Pulmonary artery endothelial cell (primary cell): ENCODE results near the gene TJP2. TPM values are rescaled to one million over a fixed set of nuclear protein-coding genes. Genes with fewer than 3 reads are reported as not detected.

Experiments used
- DNase-seq: peaks from one replicate; pipeline ENCODE4 v3.0.0-alpha.2; 2011; ENCODE audit warnings: low read depth, low spot score
- total RNA-seq: library from RNA; depleted of rRNA; stranded (reverse); fragments of >200 nt; gene quantifications from 2 replicates; pipeline ENCODE4 v1.2.3, GENCODE V29; 2014

TJP2 gene
- 243 and 307 TPM in 2 replicates for total RNA-seq

DNA sequence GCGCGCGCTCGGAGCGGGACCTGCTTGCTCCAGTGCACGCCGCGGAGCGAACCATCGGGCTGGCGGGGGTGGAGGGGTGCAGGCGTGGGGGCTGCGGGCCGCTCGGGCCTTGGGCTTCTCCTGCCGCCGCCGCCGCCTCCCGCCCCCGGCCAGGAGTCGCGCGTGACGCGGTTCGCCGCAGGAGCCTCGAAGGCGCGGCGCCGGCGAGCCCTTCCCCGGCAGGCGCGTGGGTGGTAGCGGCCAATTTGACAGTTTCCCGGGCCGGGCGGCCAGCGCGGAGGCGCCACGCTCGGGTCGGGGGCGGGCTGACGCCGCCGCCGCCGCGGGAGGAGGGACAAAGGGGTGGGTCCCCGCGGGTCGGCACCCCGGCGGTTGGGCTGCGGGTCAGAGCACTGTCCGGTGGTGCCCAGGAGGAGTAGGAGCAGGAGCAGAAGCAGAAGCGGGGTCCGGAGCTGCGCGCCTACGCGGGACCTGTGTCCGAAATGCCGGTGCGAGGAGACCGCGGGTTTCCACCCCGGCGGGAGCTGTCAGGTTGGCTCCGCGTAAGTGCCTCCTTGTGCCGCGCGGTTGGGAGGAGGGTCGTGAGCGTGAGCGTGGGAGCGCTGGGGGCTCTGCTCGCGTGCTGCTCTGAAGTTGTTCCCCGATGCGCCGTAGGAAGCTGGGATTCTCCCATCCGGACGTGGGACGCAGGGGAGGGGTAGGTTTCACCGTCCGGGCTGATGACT, at the start of gene TJP2:
TJP2 (plus strand) TSS at position 387 of the 725 bp plus-strand sequence; CDS start at position 483, 96 bp downstream.
- DNase-seq: no peak

DNA sequence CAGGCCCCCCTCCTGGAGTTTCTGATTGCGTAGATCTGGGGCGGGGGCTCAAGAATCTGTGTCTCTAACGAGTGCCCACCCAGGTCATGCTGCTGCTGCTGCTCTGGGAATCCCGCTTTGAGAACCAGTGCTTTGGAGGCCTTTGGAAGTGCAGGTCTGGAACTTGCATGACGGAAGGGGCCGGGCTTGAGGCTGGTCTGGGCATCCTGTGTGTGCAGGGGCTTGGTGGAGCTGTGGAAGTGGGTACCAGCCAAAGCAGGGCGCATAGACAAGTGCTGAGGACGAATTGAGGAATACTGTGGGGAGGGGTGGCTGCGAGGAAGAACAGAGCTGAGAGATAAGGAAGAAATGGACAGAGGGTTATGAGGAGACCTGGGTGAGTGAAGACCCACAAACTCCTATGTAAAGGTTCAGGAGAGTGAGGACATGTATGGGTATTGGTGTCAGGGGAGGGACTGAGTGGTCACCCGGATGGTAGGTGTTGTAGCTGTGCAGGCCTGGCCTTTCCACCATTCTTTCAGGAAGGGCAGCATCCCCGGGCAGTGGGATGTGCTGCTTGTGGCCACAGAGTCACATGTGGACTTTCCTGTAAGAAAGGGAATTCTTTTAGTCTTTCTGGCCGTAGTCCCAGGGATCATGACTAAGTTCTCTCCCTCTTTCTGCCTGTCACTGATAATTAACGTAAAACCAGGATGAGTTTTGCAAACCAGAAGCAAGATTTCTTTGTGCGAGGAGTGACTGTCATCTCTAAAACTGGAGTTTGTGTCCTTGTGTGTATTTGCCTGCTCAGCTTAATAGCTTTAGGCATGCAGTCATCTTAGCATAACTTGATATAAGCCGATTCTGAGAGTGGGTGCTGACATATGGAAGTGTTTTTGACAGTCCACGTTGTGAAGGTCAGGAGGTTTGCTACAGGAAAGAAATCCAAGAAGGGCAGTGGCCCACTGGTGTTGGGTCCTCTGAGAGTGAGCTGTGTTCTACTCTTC, 43.3 kb upstream of the TJP2 start:
- peak; percentile 50 for DNase-seq

- no peak for DNase-seq
Observed at GRCh38 chr9:69131682-69132081, 42.4 kb upstream of the TJP2 start.

DNA sequence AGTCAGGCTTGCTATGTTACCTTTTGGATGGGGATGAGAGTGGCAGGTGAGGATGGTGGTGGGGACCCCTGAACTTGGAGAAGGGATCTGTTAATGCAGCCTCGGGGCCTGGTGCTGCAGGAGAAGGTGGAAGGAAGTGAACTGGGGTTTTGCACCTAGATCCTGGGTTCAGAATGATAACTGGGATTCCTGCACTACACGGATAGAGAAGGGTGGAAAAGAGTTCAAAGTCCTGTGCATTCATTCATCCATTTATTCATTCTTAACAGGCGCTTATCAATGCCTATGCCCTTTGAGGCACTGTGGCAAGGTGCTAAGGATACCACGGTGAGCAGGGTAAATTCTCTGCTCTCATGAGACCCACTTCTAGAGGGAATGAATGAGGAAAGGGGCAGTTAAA, 41.7 kb upstream of the TJP2 start:
- DNase-seq: no peak

GRCh38 chr9:69134412-69134811, 39.7 kb upstream of the TJP2 start:
- no peak for DNase-seq

DNA sequence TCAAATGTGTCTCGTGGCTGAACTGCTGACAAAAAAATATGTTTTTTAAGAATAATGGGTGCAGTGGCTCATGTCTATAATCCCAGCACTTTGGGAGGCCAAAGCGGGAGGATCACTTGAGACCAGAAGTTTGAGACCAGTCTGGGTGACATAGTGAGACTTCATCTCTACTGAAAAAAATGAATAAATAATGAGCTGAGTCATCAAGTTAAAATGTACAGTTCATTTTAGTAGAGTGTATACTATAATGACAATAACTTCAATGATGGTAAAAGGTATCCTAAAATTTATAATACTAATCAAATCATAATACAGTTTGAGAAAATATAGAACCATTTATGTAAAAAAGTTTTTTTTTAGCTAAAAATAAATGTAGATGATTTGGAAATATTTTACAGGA, 37.9 kb upstream of the TJP2 start:
- no peak for DNase-seq

DNA sequence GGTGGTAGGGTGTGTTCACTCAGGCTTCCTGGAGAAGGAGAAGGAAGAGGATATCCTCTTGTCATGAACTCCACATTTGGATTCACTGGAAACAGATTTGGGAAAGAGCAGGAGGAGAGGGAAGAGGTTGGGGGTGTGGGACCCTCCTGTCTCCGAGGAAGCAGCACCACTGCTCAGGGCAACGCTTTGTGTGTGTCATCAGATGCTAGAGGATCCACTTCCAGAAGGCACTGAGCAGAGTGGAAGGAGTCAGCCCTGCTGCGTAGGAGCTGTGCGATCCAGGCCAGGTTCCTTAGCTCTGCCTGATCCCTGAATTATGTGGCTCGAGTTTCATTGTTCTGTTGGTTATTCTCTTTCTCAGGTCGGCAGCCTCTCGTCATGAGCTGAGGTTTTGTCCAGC, 37.3 kb upstream of the TJP2 start:
- DNase-seq: no peak

DNA sequence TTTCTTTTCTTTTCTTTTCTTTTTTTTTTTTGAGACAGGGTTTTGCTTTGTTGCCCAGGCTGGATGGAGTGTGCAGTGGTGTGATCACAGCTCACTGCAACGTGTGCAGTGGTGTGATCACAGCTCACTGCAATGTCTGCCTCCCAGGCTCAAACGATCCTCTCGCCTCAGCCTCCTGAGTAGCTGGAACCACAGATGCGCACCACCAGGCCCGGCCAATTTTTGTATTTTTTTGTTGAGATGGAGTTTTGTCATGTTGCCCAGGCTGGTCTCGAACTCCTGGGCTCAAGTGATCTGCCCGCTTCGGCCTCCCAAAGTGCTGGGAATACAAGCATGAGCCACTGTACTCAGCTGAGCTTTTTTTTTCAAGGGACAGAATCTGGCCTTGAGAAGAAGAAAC, 36.8 kb upstream of the TJP2 start:
- no peak for DNase-seq

DNA sequence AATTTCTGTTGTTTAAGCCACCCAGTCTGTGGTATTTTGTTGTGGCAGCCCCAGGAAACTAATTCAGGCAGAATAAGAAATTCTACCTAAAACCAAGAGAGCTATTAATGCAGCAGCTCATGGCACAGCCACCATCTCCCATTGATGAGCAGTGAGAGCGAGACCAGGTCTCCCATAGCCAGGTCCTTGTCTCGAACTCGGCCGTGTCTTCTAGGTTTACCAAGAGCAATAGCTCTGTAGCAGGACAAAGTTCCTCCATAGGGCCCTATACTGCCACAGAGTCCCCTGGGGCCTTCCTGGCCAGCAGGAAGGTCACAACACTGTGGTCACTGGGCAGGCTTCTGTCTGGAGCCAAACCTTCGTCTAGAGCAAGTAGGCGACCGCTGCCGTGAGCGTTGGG, 34.5 kb upstream of the TJP2 start:
- DNase-seq: no peak

DNA sequence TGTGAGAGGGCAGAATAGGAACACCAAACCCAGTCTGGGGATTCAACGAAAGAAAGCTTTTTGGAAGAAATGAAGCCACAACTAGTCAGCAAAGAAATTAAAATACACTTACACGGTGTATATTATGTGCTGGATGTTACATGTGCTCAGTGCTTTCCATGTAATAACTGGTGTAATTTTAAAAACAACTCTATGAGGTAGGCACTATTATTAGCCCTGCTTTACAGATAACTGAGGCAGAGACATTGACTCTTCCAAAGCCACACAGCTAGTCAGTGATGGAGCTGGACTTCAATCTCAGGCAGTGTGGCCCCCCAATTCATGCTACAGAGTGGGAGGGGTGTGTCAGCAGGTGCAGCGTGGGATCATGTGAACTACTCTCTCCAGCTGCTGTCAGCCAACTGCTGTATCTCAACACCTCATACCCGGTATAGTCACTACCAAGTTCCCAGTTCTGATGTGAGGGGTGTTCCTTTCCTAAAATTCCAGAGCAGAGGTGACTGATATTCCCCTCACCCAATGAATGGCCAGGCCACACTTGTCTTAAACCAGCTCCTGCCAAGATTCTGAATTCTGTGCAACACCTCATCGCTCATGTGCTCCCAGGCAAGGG, 33.8 kb upstream of the TJP2 start:
- DNase-seq: no peak

GRCh38 chr9:69141851-69142250, 32.2 kb upstream of the TJP2 start:
- DNase-seq: no peak

- peak; percentile 49 for DNase-seq
Observed at GRCh38 chr9:69143291-69143690, 30.8 kb upstream of the TJP2 start.

DNA sequence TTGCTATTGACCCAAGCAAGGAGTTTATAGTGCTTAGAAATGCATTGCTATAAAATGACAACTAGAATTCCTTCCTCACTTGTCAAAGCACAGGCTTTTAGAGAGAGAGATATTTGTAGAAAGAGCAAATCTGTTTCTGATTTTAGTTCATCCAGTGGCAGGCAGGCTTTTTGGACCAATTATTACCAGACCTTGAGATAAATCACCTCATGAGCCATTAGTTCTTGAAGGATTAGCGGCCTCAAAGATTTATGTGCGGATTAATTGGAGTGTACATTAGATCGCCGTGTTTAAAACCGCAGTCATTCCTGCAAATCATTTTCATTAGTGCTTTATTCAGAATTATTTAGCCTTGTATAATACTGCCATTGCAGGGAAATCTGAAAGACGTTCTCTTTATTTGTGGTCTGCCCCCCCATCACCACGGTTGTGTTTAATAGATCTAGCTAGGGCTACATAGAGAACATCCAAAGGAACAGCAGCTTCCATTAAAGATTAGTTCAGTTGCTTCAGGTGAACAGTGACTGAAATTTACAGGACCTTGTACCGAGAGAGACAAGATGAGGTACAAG, 28.8 kb upstream of the TJP2 start:
- DNase-seq: no peak

DNA sequence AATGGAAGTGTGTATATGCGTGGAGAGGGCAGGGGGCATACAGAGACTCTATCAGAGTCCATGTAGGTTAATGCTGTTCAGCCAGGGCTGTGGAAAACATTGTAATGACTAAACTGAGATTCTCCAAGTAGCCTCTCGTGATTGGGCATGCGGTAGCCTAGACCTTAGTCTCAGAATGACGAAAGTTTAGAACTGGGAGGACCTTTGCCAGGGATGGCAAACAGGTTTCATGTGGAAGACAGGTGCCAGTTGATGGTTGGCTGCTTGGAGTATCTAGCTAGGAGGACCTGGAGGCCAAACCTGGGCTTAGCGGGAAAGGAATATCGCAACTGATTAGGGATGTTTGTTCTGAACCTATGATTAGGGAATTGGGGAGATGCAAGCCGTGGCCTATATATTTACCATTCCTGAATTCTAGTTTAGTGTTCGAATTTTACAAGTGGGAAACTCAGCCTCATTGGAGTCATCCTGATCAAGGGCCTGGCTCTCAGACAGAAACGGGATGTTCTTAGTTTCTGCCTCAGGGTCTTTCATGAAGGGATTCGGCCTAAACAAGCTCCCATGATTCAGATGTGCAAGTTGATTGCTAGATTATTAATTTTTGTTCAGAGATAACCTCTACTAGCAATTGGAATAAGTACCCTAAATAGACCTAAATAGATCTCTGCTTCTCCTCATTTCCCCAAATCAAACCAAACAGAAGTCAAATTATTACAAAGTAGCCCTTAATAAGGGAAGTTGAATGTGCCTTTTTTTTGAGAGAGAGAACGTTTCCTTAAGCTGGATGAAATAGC, 26.8 kb upstream of the TJP2 start:
- no peak for DNase-seq

DNA sequence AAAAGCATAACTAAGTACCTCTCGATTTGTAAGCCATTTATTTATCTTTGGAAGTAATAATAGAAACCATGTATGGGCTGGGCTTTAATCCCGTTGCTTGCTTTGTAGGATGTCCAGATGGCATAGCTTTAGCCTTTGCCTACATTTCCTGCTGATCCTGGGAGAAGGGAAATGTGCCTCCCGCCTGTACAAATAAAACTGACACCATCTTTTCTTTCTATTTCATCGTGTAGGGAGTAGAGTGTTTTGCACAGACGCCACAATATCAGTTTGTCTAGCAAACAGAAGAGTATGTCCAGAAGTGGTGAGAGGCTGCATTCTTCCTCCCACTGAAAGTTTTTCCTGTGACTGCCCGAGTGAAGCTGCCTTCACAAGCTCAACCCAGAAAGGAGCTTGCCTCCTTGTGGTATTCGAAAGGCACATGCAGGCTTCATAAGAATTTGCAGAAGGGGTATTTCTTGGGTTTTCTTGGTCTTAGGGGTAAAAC, 24.7 kb upstream of the TJP2 start:
- peak; percentile 81 for DNase-seq

GRCh38 chr9:69151506-69151905, 22.6 kb upstream of the TJP2 start:
- no peak for DNase-seq

GRCh38 chr9:69153707-69154521, 20.2 kb upstream of the TJP2 start:
- DNase-seq: no peak

- no peak for DNase-seq
Observed at GRCh38 chr9:69155341-69156030, 18.6 kb upstream of the TJP2 start.

- no peak for DNase-seq
Observed at GRCh38 chr9:69157751-69158466, 16.2 kb upstream of the TJP2 start.
